ENCODE data around the gene SEMA4G.
"Not testable (repeated sequence)": the region's sequence is repeated elsewhere in the genome, so short reads cannot be mapped to it uniquely, and the experiment has no call there.

The SEMA4G gene

GRCh38 chr10:100970914-100971811 lies 1.9 kb downstream of the SEMA4G start:
- no peak for DNase-seq

- DNase-seq: no peak
These were observed 3.0 kb downstream of the SEMA4G start for GRCh38 chr10:100972115-100972903.

GRCh38 chr10:100972904-100973535 lies 3.7 kb downstream of the SEMA4G start:
- DNase-seq: no peak

GRCh38 chr10:100975397-100975796 lies 6.1 kb downstream of the SEMA4G start:
- DNase-seq: not testable (repeated sequence)

GRCh38 chr10:100976906-100977305 lies 7.6 kb downstream of the SEMA4G start:
- DNase-seq: no peak

GRCh38 chr10:100977436-100977835 lies 8.1 kb downstream of the SEMA4G start:
- DNase-seq: no peak

GRCh38 chr10:100978121-100978900 lies 9.0 kb downstream of the SEMA4G start:
- DNase-seq: no peak

GRCh38 chr10:100978901-100979195 lies 9.5 kb downstream of the SEMA4G start:
- DNase-seq: no peak

GRCh38 chr10:100979791-100980272 lies 10.5 kb downstream of the SEMA4G start:
- DNase-seq: no peak

- DNase-seq: no peak
These were observed 11.0 kb downstream of the SEMA4G start for GRCh38 chr10:100980311-100980710.

- no peak for DNase-seq
These were observed 11.4 kb downstream of the SEMA4G start for GRCh38 chr10:100980711-100981110.

- DNase-seq: no peak
These were observed 12.0 kb downstream of the SEMA4G start for GRCh38 chr10:100981178-100981772.

- no peak for DNase-seq
These were observed 13.9 kb downstream of the SEMA4G start for GRCh38 chr10:100982916-100983830.

- no peak for DNase-seq
These were observed 14.8 kb downstream of the SEMA4G start for GRCh38 chr10:100983868-100984671.

- no peak for DNase-seq
These were observed 15.4 kb downstream of the SEMA4G start for GRCh38 chr10:100984672-100985177.

GRCh38 chr10:100985336-100985735 lies 16.0 kb downstream of the SEMA4G start:
- no peak for DNase-seq

- no peak for DNase-seq
These were observed 17.3 kb downstream of the SEMA4G start for GRCh38 chr10:100986623-100986951.

GRCh38 chr10:100986952-100987684 lies 17.8 kb downstream of the SEMA4G start, which contains the start of the genes MRPL43 and TWNK:
MRPL43 (minus strand) TSS chr10:100987497; CDS start chr10:100987443, 54 bp downstream.
TWNK (plus strand) TSS chr10:100987543; CDS start chr10:100988211, 668 bp downstream.
- DNase-seq: no peak

GRCh38 chr10:100987685-100988049 lies 18.4 kb downstream of the SEMA4G start:
- no peak for DNase-seq
